ENCODE results near the gene CSMD2.

The CSMD2 gene

GRCh38 chr1:33601751-33602150, 563.3 kb downstream of the CSMD2 start:
- H3K27me3 ChIP-seq, result peaks cover 7% of the 10 kb centered on the region
- H3K4me1 ChIP-seq (ENCODE audit: control insufficient read depth in 1 of 2, insufficient read depth in 1 of 2, low read depth in 1 of 2, low read length in 1 of 2), result no peaks in the 10 kb centered on the region
- no peak for TF ChIP-seq CTCF (IDR thresholded peaks at IDR 0.05)
- H3K9me3 ChIP-seq, result no peaks in the 10 kb centered on the region
- no peak overlapping the region for H3K4me3 ChIP-seq (ENCODE audit: low read depth in 1 of 2, low read length in 1 of 2)
- no peaks in the 10 kb centered on the region for H3K36me3 ChIP-seq
- no peak overlapping the region for H3K27ac ChIP-seq

- no peaks in the 10 kb centered on the region for H3K36me3 ChIP-seq
- no peak overlapping the region for H3K27ac ChIP-seq
- peaks cover 10% of the 10 kb centered on the region for H3K27me3 ChIP-seq
- TF ChIP-seq CTCF (IDR thresholded peaks at IDR 0.05), result no peak
- no peaks in the 10 kb centered on the region for H3K9me3 ChIP-seq
- no peaks in the 10 kb centered on the region for H3K4me1 ChIP-seq (ENCODE audit: control insufficient read depth in 1 of 2, insufficient read depth in 1 of 2, low read depth in 1 of 2, low read length in 1 of 2)
- no peak overlapping the region for H3K4me3 ChIP-seq (ENCODE audit: low read depth in 1 of 2, low read length in 1 of 2)
Observed at GRCh38 chr1:33599516-33600115, 565.4 kb downstream of the CSMD2 start.

- Histone ChIP-seq H3K27ac (no peak overlapping the region), H3K36me3 (no peaks in the 10 kb centered on the region), H3K27me3 (peaks cover 5% of the 10 kb centered on the region), H3K4me1 (ENCODE audit: control insufficient read depth in 1 of 2, insufficient read depth in 1 of 2, low read depth in 1 of 2, low read length in 1 of 2) (no peaks in the 10 kb centered on the region), H3K4me3 (ENCODE audit: low read depth in 1 of 2, low read length in 1 of 2) (no peak overlapping the region), H3K9me3 (no peaks in the 10 kb centered on the region)
- TF ChIP-seq CTCF (IDR thresholded peaks at IDR 0.05), result no peak
Observed at GRCh38 chr1:33588726-33589125, 576.3 kb downstream of the CSMD2 start.

GRCh38 chr1:33586795-33587194, 578.2 kb downstream of the CSMD2 start:
- Histone ChIP-seq H3K4me3 (ENCODE audit: low read depth in 1 of 2, low read length in 1 of 2) (no peak overlapping the region), H3K27ac (no peak overlapping the region), H3K9me3 (no peaks in the 10 kb centered on the region), H3K36me3 (no peaks in the 10 kb centered on the region), H3K27me3 (peaks cover under 1% of the 10 kb centered on the region), H3K4me1 (ENCODE audit: control insufficient read depth in 1 of 2, insufficient read depth in 1 of 2, low read depth in 1 of 2, low read length in 1 of 2) (no peaks in the 10 kb centered on the region)
- no peak for TF ChIP-seq CTCF (IDR thresholded peaks at IDR 0.05)

- H3K4me1 ChIP-seq (ENCODE audit: control insufficient read depth in 1 of 2, insufficient read depth in 1 of 2, low read depth in 1 of 2, low read length in 1 of 2), result no peaks in the 10 kb centered on the region
- H3K9me3 ChIP-seq, result no peaks in the 10 kb centered on the region
- H3K4me3 ChIP-seq (ENCODE audit: low read depth in 1 of 2, low read length in 1 of 2), result no peak overlapping the region
- no peak for TF ChIP-seq CTCF (IDR thresholded peaks at IDR 0.05)
- no peak overlapping the region for H3K27ac ChIP-seq
- no peaks in the 10 kb centered on the region for H3K27me3 ChIP-seq
- H3K36me3 ChIP-seq, result no peaks in the 10 kb centered on the region
Observed at GRCh38 chr1:33586106-33586505, 578.9 kb downstream of the CSMD2 start.

GRCh38 chr1:33583567-33583966, 581.5 kb downstream of the CSMD2 start:
- Histone ChIP-seq H3K27ac (no peak overlapping the region), H3K36me3 (no peaks in the 10 kb centered on the region), H3K9me3 (no peaks in the 10 kb centered on the region), H3K4me1 (ENCODE audit: control insufficient read depth in 1 of 2, insufficient read depth in 1 of 2, low read depth in 1 of 2, low read length in 1 of 2) (no peaks in the 10 kb centered on the region), H3K27me3 (no peaks in the 10 kb centered on the region), H3K4me3 (ENCODE audit: low read depth in 1 of 2, low read length in 1 of 2) (no peak overlapping the region)
- no peak for TF ChIP-seq CTCF (IDR thresholded peaks at IDR 0.05)

Measured in neutrophil (primary cell).